Measurements from ENCODE around the gene HOXA3. TPM values are rescaled to one million over a fixed set of nuclear protein-coding genes. Genes with fewer than 3 reads are reported as not detected.

The HOXA3 gene
- total RNA-seq, 1 donor from 2014 or later: 14.4 TPM

DNA sequence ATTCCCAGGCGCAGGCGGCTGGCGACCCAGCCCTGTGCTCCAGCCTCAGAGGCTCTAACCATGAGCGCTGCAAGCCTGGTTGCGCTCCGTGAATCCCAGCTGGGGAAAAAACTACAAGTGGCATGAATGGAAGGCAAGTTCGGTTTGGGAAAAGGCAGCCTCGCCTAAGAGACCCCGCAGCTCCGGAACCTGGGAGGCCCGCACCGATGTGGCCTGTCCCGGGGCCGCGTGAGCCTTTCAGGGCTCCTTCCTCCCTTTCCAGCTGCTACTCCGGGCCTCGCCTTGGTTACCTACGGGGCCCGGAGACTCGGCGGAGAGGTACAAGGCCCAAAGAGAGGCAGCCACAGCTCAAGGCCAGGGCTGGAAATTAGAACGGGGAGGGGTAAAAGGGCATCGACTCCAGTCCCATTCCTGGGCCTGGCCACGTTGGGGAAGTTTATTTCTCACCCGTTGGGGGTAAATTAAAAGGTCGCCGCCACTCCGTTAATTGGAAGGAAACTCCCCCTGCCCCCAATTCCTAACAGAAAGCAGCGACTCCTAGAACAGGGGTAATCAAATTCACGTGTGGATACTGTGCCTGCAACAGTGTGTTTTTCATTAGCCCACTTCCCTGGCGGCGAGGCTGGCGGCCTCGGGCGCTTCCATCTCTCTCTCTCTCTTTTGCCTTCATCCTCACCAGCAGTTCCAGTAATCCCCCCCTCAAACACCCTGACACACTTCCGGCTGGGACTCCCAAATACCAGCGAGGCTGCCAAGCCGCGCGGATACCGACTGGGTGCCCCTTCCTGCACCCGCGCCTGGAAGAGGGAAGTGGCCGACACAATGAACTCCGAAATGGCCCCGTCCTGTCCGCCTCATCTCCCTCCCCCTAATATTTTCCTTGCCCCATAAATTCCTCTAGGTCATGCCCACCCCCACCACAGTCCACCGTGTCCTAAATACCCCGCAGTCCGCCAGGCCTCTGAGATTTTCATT is 14.4 kb upstream of the HOXA3 start:
- DNase-seq (ENCODE audit: low spot score in 2 of 2): no peak

DNA sequence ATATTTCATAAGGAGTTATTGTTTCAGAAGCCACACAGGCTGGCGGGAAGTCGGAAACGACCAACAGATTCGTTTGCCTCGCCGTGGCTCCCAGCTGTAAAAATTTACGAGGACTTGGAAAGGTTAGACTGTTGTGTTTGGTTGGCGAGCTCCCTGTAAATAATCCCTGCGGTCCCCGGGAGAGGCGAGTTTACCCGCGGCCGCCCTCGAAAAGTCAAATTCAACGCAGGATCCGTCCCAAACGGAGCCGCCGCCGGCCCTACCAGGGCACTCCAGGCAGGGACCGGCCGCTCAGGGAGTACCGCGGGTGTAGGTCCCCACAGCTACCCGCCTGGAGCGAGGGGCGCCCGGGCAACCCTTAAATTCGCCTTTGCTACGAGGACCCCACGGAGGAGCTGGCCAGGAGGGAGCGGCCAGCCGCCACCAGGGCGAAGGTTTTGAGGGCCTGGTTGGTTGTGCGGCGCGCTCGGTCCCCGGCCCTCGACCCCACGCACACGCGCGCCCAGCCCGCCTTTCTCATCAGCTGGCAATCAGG is 13.7 kb upstream of the HOXA3 start:
- Histone ChIP-seq H3K9me3 (no peaks in the 10 kb centered on the region), H3K27me3 (peaks cover 48% of the 10 kb centered on the region), H3K36me3 (no peaks in the 10 kb centered on the region), H3K4me1 (peaks cover 0 to 8% of the 10 kb centered on the region in 2 donors), H3K4me3 (peak overlapping the region; percentile 45 to 59), H3K27ac (no peak overlapping the region)
- no peak for DNase-seq (ENCODE audit: low spot score in 2 of 2)
- intact Hi-C loops (cut with DNase I): loop anchor here (10.0 kb wide), 1 partner anchor 1271 kb away; no protein-coding TSS in a partner anchor
- TF ChIP-seq, protein P1, sequence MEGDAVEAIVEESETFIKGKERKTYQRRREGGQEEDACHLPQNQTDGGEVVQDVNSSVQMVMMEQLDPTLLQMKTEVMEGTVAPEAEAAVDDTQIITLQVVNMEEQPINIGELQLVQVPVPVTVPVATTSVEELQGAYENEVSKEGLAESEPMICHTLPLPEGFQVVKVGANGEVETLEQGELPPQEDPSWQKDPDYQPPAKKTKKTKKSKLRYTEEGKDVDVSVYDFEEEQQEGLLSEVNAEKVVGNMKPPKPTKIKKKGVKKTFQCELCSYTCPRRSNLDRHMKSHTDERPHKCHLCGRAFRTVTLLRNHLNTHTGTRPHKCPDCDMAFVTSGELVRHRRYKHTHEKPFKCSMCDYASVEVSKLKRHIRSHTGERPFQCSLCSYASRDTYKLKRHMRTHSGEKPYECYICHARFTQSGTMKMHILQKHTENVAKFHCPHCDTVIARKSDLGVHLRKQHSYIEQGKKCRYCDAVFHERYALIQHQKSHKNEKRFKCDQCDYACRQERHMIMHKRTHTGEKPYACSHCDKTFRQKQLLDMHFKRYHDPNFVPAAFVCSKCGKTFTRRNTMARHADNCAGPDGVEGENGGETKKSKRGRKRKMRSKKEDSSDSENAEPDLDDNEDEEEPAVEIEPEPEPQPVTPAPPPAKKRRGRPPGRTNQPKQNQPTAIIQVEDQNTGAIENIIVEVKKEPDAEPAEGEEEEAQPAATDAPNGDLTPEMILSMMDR (IDR thresholded peaks at IDR 0.05): no peak

More for the DNA sequence above, 14.4 kb upstream of the HOXA3 start:
- TF ChIP-seq, protein P1 (IDR thresholded peaks at IDR 0.05): no peak
- Histone ChIP-seq H3K36me3 (no peaks in the 10 kb centered on the region), H3K27ac (no peak overlapping the region), H3K4me3 (peak overlapping the region; percentile 45 to 59), H3K4me1 (peaks cover 0 to 8% of the 10 kb centered on the region in 2 donors), H3K9me3 (no peaks in the 10 kb centered on the region), H3K27me3 (peaks cover 55% of the 10 kb centered on the region)
- intact Hi-C loops (cut with DNase I): loop anchor here (10.0 kb wide), 1 partner anchor 1272 kb away; no protein-coding TSS in a partner anchor

DNA sequence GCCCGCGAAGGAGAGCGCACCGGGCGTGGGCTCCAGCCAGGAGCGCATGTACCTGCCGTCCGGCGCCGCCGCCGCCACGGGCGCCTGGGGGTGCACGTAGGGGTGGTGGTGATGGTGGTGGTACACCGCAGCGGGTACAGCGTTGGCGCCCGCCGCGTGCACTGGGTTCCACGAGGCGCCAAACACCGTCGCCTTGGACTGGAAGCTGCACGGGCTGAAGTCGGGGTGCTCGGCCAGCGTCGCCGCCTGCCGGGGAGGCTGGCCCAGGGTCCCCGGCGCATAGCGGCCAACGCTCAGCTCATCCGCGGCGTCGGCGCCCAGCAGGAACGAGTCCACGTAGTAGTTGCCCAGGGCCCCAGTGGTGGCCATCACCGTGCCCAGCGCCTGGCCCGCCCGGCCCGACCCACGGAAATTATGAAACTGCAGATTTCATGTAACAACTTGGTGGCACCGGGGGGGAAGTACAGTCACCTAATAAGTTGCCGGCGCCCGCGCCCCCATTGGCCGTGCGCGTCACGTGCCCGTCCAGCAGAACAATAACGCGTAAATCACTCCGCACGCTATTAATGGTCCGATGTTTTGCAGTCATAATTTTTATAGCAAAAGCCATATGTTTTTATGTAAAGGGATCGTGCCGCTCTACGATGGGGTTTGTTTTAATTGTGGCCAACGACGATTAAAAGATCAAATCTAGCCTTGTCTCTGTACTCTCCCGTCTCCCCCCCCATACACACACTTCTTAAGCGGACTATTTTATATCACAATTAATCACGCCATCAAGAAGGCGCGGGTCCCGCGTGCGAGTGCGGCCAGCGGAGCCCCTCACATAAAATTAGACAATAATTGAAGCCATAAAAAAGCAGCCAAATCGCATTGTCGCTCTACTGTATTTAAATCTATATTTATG is 13.0 kb upstream of the HOXA3 start, which contains the start of gene HOXA9:
HOXA9 (minus strand) TSS at position 449 of the 907 bp plus-strand sequence; CDS start at position 369, 80 bp downstream.
- DNase-seq (ENCODE audit: low spot score in 2 of 2): no peak
- no peak within 1 kb of the TSS for H3K27ac ChIP-seq
- peaks cover 45% of the 10 kb centered on the region for H3K27me3 ChIP-seq
- intact Hi-C loops (cut with DNase I): loop anchor here (10.0 kb wide), 1 partner anchor 1271 kb away; no protein-coding TSS in a partner anchor
- H3K9me3 ChIP-seq: no peaks in the 10 kb centered on the region
- H3K4me3 ChIP-seq: peak within 1 kb of the TSS; percentile 45 to 59
- H3K4me1 ChIP-seq: peaks cover 0 to 8% of the 10 kb centered on the region in 2 donors
- TF ChIP-seq, protein P1 (IDR thresholded peaks at IDR 0.05): no peak
- no peaks in the 10 kb centered on the region for H3K36me3 ChIP-seq

DNA sequence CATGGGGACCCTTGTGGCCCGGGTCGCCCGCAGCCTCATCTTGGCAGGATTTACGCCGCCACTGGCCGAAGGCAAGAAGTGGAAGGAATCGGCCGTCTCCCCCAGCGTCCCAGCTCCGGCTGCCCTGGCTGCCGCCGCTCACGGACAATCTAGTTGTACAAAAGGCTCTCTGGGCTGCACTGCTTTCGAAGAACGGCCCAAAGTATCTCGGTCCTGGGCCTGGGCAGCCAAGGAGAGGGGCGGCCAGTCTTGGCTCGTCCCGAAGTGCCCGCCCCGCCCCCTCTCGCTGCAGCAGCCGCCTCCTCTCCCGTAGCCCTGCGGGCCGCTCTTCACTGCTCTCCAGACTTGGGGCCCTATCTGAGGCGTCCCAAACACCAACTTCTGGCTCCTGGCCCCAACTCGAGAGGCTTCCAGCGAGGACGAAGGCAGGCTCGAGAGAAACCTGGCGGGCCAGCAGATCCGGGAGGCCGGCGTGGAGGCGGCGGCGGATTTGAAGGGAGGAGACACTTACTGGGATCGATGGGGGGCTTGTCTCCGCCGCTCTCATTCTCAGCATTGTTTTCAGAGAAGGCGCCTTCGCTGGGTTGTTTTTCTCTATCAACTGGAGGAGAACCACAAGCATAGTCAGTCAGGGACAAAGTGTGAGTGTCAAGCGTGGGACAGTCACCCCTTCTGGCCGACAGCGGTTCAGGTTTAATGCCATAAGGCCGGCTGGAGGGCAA is 12.1 kb upstream of the HOXA3 start:
- intact Hi-C loops (cut with DNase I): loop anchor here (10.0 kb wide), 1 partner anchor 1270 kb away; no protein-coding TSS in a partner anchor
- peaks cover 38% of the 10 kb centered on the region for H3K27me3 ChIP-seq
- H3K4me1 ChIP-seq: peaks cover 0 to 4% of the 10 kb centered on the region in 2 donors
- TF ChIP-seq, protein P1 (IDR thresholded peaks at IDR 0.05): peak in 1 of 3 experiments; percentile 13
- no peak overlapping the region for H3K27ac ChIP-seq
- H3K36me3 ChIP-seq: no peaks in the 10 kb centered on the region
- no peak for DNase-seq (ENCODE audit: low spot score in 2 of 2)
- H3K4me3 ChIP-seq: peak overlapping the region; percentile 45 to 59
- H3K9me3 ChIP-seq: no peaks in the 10 kb centered on the region

Measured in ascending aorta (tissue), 2 donors.